Heart right ventricle (tissue), 16 donors: ENCODE data around the gene SULT1C2. TPM values are rescaled to one million over a fixed set of nuclear protein-coding genes. Genes with fewer than 3 reads are reported as not detected.
A peak's percentile ranks its signal among the peaks of the same experiment; 100 is the strongest.

ENCODE experiments used
- ATAC-seq, 8 donors: fragments of 200-7000 bp; cut with Tn5 transposase; one replicate each; pipeline ENCODE4 v1.9.1; 2020; ENCODE audit warnings: mild to moderate bottlenecking in 8 of 8, moderate library complexity in 8 of 8, moderate number of reproducible peaks in 1 of 8
- DNase-seq, 2 donors: peaks; one replicate each; pipeline ENCODE4 v3.0.0-alpha.2; 2020
- H3K27ac ChIP-seq, 10 donors: fragments of 200-600 bp; sonication (generic) in 2 of 10; one replicate each; pipeline versions ENCODE4 v1.5.0 to v1.8.0; 2020 to 2022; ENCODE audit warnings: mild to moderate bottlenecking in 3 of 10
- H3K27me3 ChIP-seq, 7 donors: fragments of 200-600 bp; one replicate each; pipeline ENCODE4 v1.8.0; 2021 to 2022; ENCODE audit warnings: mild to moderate bottlenecking in 2 of 7
- H3K36me3 ChIP-seq, 9 donors: fragments of 200-600 bp; sonication (generic) in 1 of 9; one replicate each; pipeline versions ENCODE4 v1.5.0 to v1.8.0; 2020 to 2022; ENCODE audit warnings: mild to moderate bottlenecking in 2 of 9
- H3K4me1 ChIP-seq, 9 donors: fragments of 200-600 bp; sonication (generic) in 1 of 9; one replicate each; pipeline versions ENCODE4 v1.5.0 to v1.8.0; 2020 to 2022; ENCODE audit warnings: mild to moderate bottlenecking in 4 of 9
- H3K4me3 ChIP-seq, 10 donors: fragments of 200-600 bp; sonication (generic) in 2 of 10; one replicate each; pipeline versions ENCODE4 v1.5.0 to v1.8.0; 2020 to 2022; ENCODE audit warnings: mild to moderate bottlenecking in 7 of 10, moderate library complexity in 2 of 10
- H3K9me3 ChIP-seq, 11 donors: fragments of 200-600 bp in 10 of 11; sonication (generic) in 2 of 11; one replicate each; pipeline versions ENCODE4 v1.5.0 to v1.8.0; 2013 to 2022; ENCODE audit warnings: mild to moderate bottlenecking in 2 of 11, control low read depth in 1 of 11, moderate library complexity in 1 of 11
- WGBS, 2 donors: extraction: QIAGEN DNeasy Blood & Tissue Kit; methylation state at CpG; one replicate each; pipeline ENCODE4 v1.1.7; 2013; ENCODE audit warnings: inconsistent platforms in 1 of 2; 5-methylcytosine and 5-hydroxymethylcytosine counted together
- intact Hi-C, 10 donors: fragments of 100-400 bp; cut with DNase I; formaldehyde crosslinking; loops; one replicate each; pipeline versions ENCODE4 v1.11.1 to v1.14.2; 2022
- polyA plus RNA-seq, 2 donors: library from polyadenylated mRNA; stranded (reverse); fragments of 200-250 nt; gene quantifications; one replicate each; pipeline ENCODE4 v1.2.3, GENCODE V29; 2013
- total RNA-seq, 10 donors: library from RNA; stranded (reverse); fragmentation: NEBNext Ultra II Directional in 3 of 10; extraction: Animal tissue kit (Norgen Biotek cat#: 25700) in 3 of 10; gene quantifications; one replicate each; pipeline versions ENCODE4 v1.2.1 to v1.2.4, GENCODE V29; 2021 to 2023
- TF ChIP-seq, protein P1 (sequence below), 9 donors: fragments of 200-600 bp; sonication (generic) in 2 of 9; IDR thresholded peaks; one replicate each; pipeline versions ENCODE4 v1.5.0 to v1.8.0; 2021 to 2022; ENCODE audit warnings: antibody characterized with exemption in 9 of 9, mild to moderate bottlenecking in 5 of 9, moderate library complexity in 1 of 9
- donor health status: Arrhythmogenic right ventricular cardiomyopathy.
- donor health status: ischemic (EF 13 %, LVEDD 7.1; RV severe dilation, severe dysfunction).
- donor health status: healthy with polysubstance abuse.
- donor health status: DM: no; HTN: yes; CAD: no.
- donor health status: DM: no; HTN: no; CAD: no.
- donor health status: ischemic (EF 25% LVEDD 6.9; RV normal size, moderate dysfunction).
- donor health status: ischemic (EF 25% LVEDD 5.7; RV mildly dilated, moderate dysfunction).
- donor health status: healthy.
- donor health status: DM: yes; HTN: yes; CAD: no.
- donor health status: Ischemic cardiomyopathy.
- donor health status: ischemic (EF 35%, LVEDD 5.7; RV mildly dilated, moderate dysfunction).
- donor health status: nonischemic (EF 11% LVEDD 7.7; RV severe dilation, severe dysfunction).
- donor health status: DM: yes; HTN: yes; CAD: no.
- donor health status: PGD.
- donor health status: ischemic (EF 29% LVEDD 5.4; RV normal size, mild dysfunction).
- donor health status: nonischemic (EF 23%, LVEDD 6.1; RV moderate dilation, normal function).

The SULT1C2 gene
- total and polyA plus RNA-seq, 12 donors: 0.19 to 2.4 (median 1.1) TPM; not detected in 2

DNA sequence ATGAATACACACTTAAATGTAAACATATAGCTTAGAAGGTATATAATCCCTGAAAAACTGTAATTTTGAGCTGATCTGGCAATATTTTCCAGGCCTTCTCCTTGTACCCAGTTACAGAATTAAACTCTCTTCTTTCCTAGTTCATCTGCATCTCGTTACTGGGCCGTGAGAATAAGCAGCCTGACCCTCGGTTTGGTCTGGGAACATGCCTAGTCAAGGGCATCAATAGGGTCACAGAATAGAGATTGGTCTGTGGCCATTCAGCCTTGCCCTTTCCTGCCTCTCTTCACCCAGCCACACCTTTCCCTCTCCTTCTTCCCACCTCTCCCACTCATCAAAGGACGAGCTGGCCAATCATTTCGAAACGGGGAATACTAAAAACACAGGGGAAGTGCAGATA lies 27.3 kb downstream of the SULT1C2 start:
- no peak for ATAC-seq
- Histone ChIP-seq H3K27me3 (no peaks in the 10 kb centered on the region), H3K9me3 (no peaks in the 10 kb centered on the region), H3K4me3 (no peak overlapping the region), H3K36me3 (no peaks in the 10 kb centered on the region), H3K27ac (no peak overlapping the region), H3K4me1 (peaks cover 0 to 9% (median 0%) of the 10 kb centered on the region in 9 donors)
- intact Hi-C loops: no loop called here
- TF ChIP-seq, protein P1, sequence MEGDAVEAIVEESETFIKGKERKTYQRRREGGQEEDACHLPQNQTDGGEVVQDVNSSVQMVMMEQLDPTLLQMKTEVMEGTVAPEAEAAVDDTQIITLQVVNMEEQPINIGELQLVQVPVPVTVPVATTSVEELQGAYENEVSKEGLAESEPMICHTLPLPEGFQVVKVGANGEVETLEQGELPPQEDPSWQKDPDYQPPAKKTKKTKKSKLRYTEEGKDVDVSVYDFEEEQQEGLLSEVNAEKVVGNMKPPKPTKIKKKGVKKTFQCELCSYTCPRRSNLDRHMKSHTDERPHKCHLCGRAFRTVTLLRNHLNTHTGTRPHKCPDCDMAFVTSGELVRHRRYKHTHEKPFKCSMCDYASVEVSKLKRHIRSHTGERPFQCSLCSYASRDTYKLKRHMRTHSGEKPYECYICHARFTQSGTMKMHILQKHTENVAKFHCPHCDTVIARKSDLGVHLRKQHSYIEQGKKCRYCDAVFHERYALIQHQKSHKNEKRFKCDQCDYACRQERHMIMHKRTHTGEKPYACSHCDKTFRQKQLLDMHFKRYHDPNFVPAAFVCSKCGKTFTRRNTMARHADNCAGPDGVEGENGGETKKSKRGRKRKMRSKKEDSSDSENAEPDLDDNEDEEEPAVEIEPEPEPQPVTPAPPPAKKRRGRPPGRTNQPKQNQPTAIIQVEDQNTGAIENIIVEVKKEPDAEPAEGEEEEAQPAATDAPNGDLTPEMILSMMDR (IDR thresholded peaks at IDR 0.05): no peak
- WGBS, 2 donors: 63 to 67% methylated on average over 6 of the region's 6 CpGs
- no peak for DNase-seq

DNA sequence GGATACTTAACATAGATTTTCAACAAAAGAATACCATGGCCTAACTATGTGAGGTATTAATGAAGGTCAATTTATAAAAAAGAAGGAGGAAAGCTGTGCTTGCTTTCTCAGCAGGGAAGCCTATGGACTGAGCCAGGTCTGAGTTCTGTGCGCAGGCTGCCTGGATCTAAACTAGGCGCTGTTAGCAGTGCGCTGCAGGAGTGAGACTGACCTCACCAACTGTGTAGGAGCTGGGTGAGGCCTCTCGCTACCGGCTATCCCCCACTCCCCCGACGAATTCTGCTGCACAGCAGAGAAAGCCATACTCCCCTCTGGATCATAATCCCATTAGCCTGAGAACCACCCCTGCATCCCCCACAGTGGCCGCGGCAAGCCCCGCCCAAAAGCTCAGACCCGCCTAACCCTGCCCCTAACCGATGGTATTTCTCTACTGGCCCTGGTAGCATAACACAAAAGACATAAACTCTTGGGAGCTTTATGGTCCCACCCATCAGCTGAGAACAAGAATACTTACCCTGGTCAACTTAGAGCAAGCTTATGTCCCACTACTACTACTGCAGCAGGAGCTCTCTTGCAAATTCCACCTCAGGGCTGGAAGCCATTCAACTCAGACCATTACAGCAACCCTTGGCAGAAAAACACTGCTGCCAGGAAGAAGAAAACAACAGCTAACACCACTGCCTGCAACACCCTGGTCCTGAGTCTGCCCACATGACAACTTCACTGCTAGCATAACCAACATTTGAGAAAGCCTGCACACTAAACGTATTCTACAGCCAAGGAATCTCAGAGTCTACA lies 28.0 kb downstream of the SULT1C2 start:
- TF ChIP-seq, protein P1 (IDR thresholded peaks at IDR 0.05): no peak
- H3K27ac ChIP-seq: no peak overlapping the region
- 55 to 59% methylated on average over 13 of the region's 13 CpGs for WGBS, 2 donors
- ATAC-seq (peak in 2 of 8 donors; percentile 22 to 51), DNase-seq (no peak)
- no peak overlapping the region for H3K4me3 ChIP-seq
- no peaks in the 10 kb centered on the region for H3K36me3 ChIP-seq
- no peaks in the 10 kb centered on the region for H3K9me3 ChIP-seq
- no peaks in the 10 kb centered on the region for H3K27me3 ChIP-seq
- H3K4me1 ChIP-seq: peaks cover 0 to 9% (median 0%) of the 10 kb centered on the region in 9 donors
- intact Hi-C loops: no loop called here

DNA sequence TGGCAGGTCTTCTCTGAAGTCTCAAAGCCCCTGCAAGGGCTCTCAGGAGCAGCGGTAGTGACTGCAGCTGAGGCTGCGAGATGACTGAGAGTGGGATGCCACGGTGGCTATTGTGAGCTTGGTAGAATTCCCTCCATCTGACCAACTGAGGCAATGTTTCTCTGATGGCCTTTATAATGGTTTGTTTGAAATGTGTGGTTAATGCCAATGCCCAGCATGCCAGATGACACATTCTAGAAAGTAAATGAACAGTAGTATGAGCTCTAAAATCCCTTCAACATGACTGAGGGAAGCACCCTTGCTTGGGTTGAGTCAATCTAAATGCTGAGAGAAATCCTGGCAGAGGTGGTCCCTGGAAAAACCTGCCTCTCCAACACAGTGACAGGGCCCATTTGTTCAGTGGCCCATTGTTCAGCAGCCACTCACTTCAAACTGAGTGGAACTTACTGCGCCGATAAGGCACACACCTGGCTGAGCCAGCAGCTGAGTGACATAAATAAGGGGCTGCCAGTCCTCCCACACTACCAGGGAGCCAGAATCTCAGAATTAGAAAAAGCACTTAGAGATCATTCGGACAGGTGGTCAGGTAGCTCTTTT lies 31.7 kb downstream of the SULT1C2 start:
- Histone ChIP-seq H3K27ac (no peak overlapping the region), H3K36me3 (no peaks in the 10 kb centered on the region), H3K4me3 (no peak overlapping the region), H3K4me1 (peaks cover 0 to 9% (median 0%) of the 10 kb centered on the region in 9 donors), H3K27me3 (no peaks in the 10 kb centered on the region), H3K9me3 (no peaks in the 10 kb centered on the region)
- 93 to 96% methylated on average over 6 of the region's 6 CpGs for WGBS, 2 donors
- TF ChIP-seq, protein P1 (IDR thresholded peaks at IDR 0.05): no peak
- ATAC-seq (no peak), DNase-seq (no peak)
- intact Hi-C loops: no loop called here

DNA sequence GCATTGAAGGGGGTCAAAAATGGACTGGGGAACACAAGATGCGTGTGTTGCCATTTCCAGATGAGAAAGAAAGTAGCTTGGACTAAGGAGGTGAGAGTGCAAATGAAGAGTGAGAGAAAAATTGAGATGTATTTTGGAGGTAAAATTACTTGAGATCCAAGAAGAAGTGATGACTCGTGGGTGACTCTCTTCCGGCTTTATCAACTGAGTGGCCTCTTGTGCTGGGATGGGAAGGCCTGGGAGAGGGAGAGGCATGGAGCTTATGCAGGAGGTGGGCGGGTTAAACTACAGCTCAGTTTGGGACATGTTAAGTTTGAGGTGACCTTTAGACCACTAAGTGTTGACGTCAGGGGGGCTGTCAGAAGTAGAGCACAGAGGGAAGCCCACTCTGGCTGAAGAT lies 34.9 kb downstream of the SULT1C2 start:
- no peak for ATAC-seq
- 87 to 90% methylated on average over 5 of the region's 5 CpGs for WGBS, 2 donors
- TF ChIP-seq, protein P1 (IDR thresholded peaks at IDR 0.05): no peak
- Histone ChIP-seq H3K27ac (no peak overlapping the region), H3K27me3 (no peaks in the 10 kb centered on the region), H3K9me3 (no peaks in the 10 kb centered on the region), H3K36me3 (no peaks in the 10 kb centered on the region), H3K4me1 (no peaks in the 10 kb centered on the region), H3K4me3 (no peak overlapping the region)
- no peak for DNase-seq
- intact Hi-C loops: no loop called here
